NT2/D1 (cell line): ENCODE results near the gene RIC1.
"Not testable (repeated sequence)": the region's sequence is repeated elsewhere in the genome, so short reads cannot be mapped to it uniquely, and the experiment has no call there.

Experiments
- DNase-seq: peaks from one replicate; pipeline ENCODE4 v3.0.0-alpha.2; 2011; ENCODE audit warnings: low read depth, low spot score
- H3K27me3 ChIP-seq: 2 replicates; pipeline ENCODE4 v1.6.0; 2011; ENCODE audit warnings: mild to moderate bottlenecking; ENCODE audit not compliant: insufficient read length, insufficient read depth
- H3K36me3 ChIP-seq: 2 replicates; pipeline ENCODE4 v1.6.1; 2011; ENCODE audit warnings: mild to moderate bottlenecking, low read length, mixed read lengths; ENCODE audit not compliant: insufficient read depth, insufficient read length
- H3K4me1 ChIP-seq: 2 replicates; pipeline ENCODE4 v1.5.1; 2011; ENCODE audit not compliant: insufficient read depth, insufficient read length
- H3K4me3 ChIP-seq: 2 replicates; pipeline ENCODE4 v1.5.1; 2011; ENCODE audit warnings: low read depth; ENCODE audit not compliant: insufficient read length
- H3K9ac ChIP-seq: 2 replicates; pipeline ENCODE4 v1.6.0; 2011; ENCODE audit warnings: low read depth; ENCODE audit not compliant: insufficient read length
- H3K9me3 ChIP-seq: 2 replicates; pipeline ENCODE4 v1.5.1; 2011; ENCODE audit warnings: mild to moderate bottlenecking, low read length; ENCODE audit not compliant: insufficient read depth
- SUZ12 ChIP-seq: IDR thresholded peaks from 2 replicates; pipeline ENCODE4 v1.6.1; 2011; ENCODE audit not compliant: insufficient read length, insufficient read depth; ENCODE audit errors: extremely low read depth
- YY1 ChIP-seq: IDR thresholded peaks from 2 replicates; pipeline ENCODE4 v1.6.1; 2011; ENCODE audit not compliant: insufficient read length, insufficient read depth
- ZNF274 ChIP-seq: IDR thresholded peaks from 2 replicates; pipeline ENCODE4 v1.6.1; 2011; ENCODE audit warnings: mild to moderate bottlenecking, low read depth, low read length

RIC1 gene

GRCh38 chr9:5796298-5796697 lies 167.4 kb downstream of the RIC1 start:
- TF ChIP-seq SUZ12 (no peak), YY1 (no peak), ZNF274 (no peak)
- Histone ChIP-seq H3K9ac (no peak overlapping the region), H3K4me3 (no peak overlapping the region), H3K9me3 (no peaks in the 10 kb centered on the region), H3K4me1 (no peaks in the 10 kb centered on the region), H3K36me3 (peaks cover 3% of the 10 kb centered on the region), H3K27me3 (no peaks in the 10 kb centered on the region)
- DNase-seq, result no peak

- Histone ChIP-seq H3K4me1 (no peaks in the 10 kb centered on the region), H3K36me3 (peaks cover 3% of the 10 kb centered on the region), H3K9me3 (no peaks in the 10 kb centered on the region), H3K4me3 (no peak overlapping the region), H3K9ac (no peak overlapping the region), H3K27me3 (no peaks in the 10 kb centered on the region)
- DNase-seq, result no peak
- TF ChIP-seq SUZ12, result no peak
Measured at GRCh38 chr9:5798581-5798980, 169.7 kb downstream of the RIC1 start.

- Histone ChIP-seq H3K9me3 (no peaks in the 10 kb centered on the region), H3K36me3 (peaks cover 3% of the 10 kb centered on the region), H3K4me3 (no peak overlapping the region), H3K4me1 (no peaks in the 10 kb centered on the region), H3K27me3 (no peaks in the 10 kb centered on the region), H3K9ac (no peak overlapping the region)
- TF ChIP-seq YY1 (no peak), SUZ12 (no peak), ZNF274 (no peak)
- DNase-seq, result peak; percentile 18
Measured at GRCh38 chr9:5799314-5799713, 170.4 kb downstream of the RIC1 start.

GRCh38 chr9:5800378-5800777 lies 171.5 kb downstream of the RIC1 start:
- not testable (repeated sequence) for H3K9me3 ChIP-seq, H3K36me3 ChIP-seq, H3K9ac ChIP-seq, H3K27me3 ChIP-seq, H3K4me1 ChIP-seq, H3K4me3 ChIP-seq, DNase-seq

GRCh38 chr9:5800969-5801738 lies 172.2 kb downstream of the RIC1 start:
- Histone ChIP-seq H3K4me1 (no peaks in the 10 kb centered on the region), H3K9ac (no peak overlapping the region), H3K4me3 (no peak overlapping the region), H3K9me3 (no peaks in the 10 kb centered on the region), H3K36me3 (peaks cover 3% of the 10 kb centered on the region), H3K27me3 (no peaks in the 10 kb centered on the region)
- TF ChIP-seq YY1 (no peak), ZNF274 (no peak), SUZ12 (no peak)
- no peak for DNase-seq

- no peak for DNase-seq
- Histone ChIP-seq H3K27me3 (no peaks in the 10 kb centered on the region), H3K4me3 (no peak overlapping the region), H3K9ac (no peak overlapping the region), H3K4me1 (no peaks in the 10 kb centered on the region), H3K9me3 (no peaks in the 10 kb centered on the region), H3K36me3 (peaks cover 3% of the 10 kb centered on the region)
- TF ChIP-seq YY1 (no peak), SUZ12 (no peak), ZNF274 (no peak)
Measured at GRCh38 chr9:5801739-5802113, 172.8 kb downstream of the RIC1 start.

GRCh38 chr9:5805478-5805877 lies 176.6 kb downstream of the RIC1 start:
- no peak for TF ChIP-seq ZNF274
- no peak for TF ChIP-seq SUZ12
- no peak for TF ChIP-seq YY1
- DNase-seq, result no peak
- H3K36me3 ChIP-seq, result peaks cover 11% of the 10 kb centered on the region
- no peaks in the 10 kb centered on the region for H3K4me1 ChIP-seq
- no peaks in the 10 kb centered on the region for H3K9me3 ChIP-seq
- H3K4me3 ChIP-seq, result no peak overlapping the region
- no peak overlapping the region for H3K9ac ChIP-seq
- no peaks in the 10 kb centered on the region for H3K27me3 ChIP-seq

GRCh38 chr9:5811751-5812150 lies 182.8 kb downstream of the RIC1 start:
- no peak overlapping the region for H3K4me3 ChIP-seq
- H3K9ac ChIP-seq, result no peak overlapping the region
- no peak for TF ChIP-seq ZNF274
- no peak for TF ChIP-seq SUZ12
- no peak for TF ChIP-seq YY1
- H3K9me3 ChIP-seq, result no peaks in the 10 kb centered on the region
- no peaks in the 10 kb centered on the region for H3K4me1 ChIP-seq
- H3K27me3 ChIP-seq, result no peaks in the 10 kb centered on the region
- H3K36me3 ChIP-seq, result peaks cover 11% of the 10 kb centered on the region
- no peak for DNase-seq
